Stimulated activated CD4-positive, alpha-beta T cell treated with anti-CD3 and anti-CD28 coated beads, TNF-alpha, amount 100 ng/mL, for 4 hours (primary cell): Measurements from ENCODE around the gene ENTHD1.
"Not testable (repeated sequence)": the region's sequence is repeated elsewhere in the genome, so short reads cannot be mapped to it uniquely, and the experiment has no call there.

Source experiments
- DNase-seq, 3 experiments: peaks; one replicate each; pipeline ENCODE4 v3.0.0-alpha.2; 2020; ENCODE audit warnings: low read depth in 3 of 3

ENTHD1 gene

GRCh38 chr22:39734046-39734445, 159.5 kb downstream of the ENTHD1 start:
- DNase-seq: not testable (repeated sequence)

- no peak for DNase-seq
These were observed 160.4 kb downstream of the ENTHD1 start for GRCh38 chr22:39733191-39733590.

GRCh38 chr22:39732625-39733024, 160.9 kb downstream of the ENTHD1 start:
- DNase-seq: no peak

GRCh38 chr22:39731881-39732555, 161.5 kb downstream of the ENTHD1 start:
- no peak for DNase-seq

GRCh38 chr22:39731481-39731880, 162.1 kb downstream of the ENTHD1 start:
- DNase-seq: no peak

- DNase-seq: no peak
These were observed 164.2 kb downstream of the ENTHD1 start for GRCh38 chr22:39729141-39729934.

- DNase-seq: no peak
These were observed 165.2 kb downstream of the ENTHD1 start for GRCh38 chr22:39728236-39728860.

GRCh38 chr22:39727541-39727940, 166.0 kb downstream of the ENTHD1 start:
- no peak for DNase-seq

- no peak for DNase-seq
These were observed 168.1 kb downstream of the ENTHD1 start for GRCh38 chr22:39725351-39726035.

GRCh38 chr22:39724857-39725256, 168.7 kb downstream of the ENTHD1 start:
- no peak for DNase-seq

- no peak for DNase-seq
These were observed 169.2 kb downstream of the ENTHD1 start for GRCh38 chr22:39724390-39724789.

GRCh38 chr22:39723899-39724351, 169.6 kb downstream of the ENTHD1 start:
- DNase-seq: no peak

GRCh38 chr22:39723463-39723862, 170.1 kb downstream of the ENTHD1 start:
- no peak for DNase-seq

GRCh38 chr22:39722501-39722900, 171.1 kb downstream of the ENTHD1 start:
- DNase-seq: no peak

GRCh38 chr22:39722032-39722325, 171.6 kb downstream of the ENTHD1 start:
- DNase-seq: no peak

GRCh38 chr22:39721206-39722031, 172.1 kb downstream of the ENTHD1 start:
- no peak for DNase-seq

GRCh38 chr22:39719559-39720450, 173.8 kb downstream of the ENTHD1 start:
- DNase-seq: no peak

GRCh38 chr22:39718921-39719475, 174.6 kb downstream of the ENTHD1 start:
- DNase-seq: no peak

- DNase-seq: no peak
These were observed 175.4 kb downstream of the ENTHD1 start for GRCh38 chr22:39718206-39718605.

GRCh38 chr22:39717099-39717498, 176.5 kb downstream of the ENTHD1 start:
- no peak for DNase-seq
